NCI-H1105 (cell line): Measurements from ENCODE around the gene GAK.

Experiments
- DNase-seq: peaks from one replicate; lab custom pipeline; 2025; lab: John Stamatoyannopoulos, UW

GAK gene

GRCh38 chr4:827209-828081 lies 104.7 kb downstream of the GAK start:
- no peak for DNase-seq

DNA sequence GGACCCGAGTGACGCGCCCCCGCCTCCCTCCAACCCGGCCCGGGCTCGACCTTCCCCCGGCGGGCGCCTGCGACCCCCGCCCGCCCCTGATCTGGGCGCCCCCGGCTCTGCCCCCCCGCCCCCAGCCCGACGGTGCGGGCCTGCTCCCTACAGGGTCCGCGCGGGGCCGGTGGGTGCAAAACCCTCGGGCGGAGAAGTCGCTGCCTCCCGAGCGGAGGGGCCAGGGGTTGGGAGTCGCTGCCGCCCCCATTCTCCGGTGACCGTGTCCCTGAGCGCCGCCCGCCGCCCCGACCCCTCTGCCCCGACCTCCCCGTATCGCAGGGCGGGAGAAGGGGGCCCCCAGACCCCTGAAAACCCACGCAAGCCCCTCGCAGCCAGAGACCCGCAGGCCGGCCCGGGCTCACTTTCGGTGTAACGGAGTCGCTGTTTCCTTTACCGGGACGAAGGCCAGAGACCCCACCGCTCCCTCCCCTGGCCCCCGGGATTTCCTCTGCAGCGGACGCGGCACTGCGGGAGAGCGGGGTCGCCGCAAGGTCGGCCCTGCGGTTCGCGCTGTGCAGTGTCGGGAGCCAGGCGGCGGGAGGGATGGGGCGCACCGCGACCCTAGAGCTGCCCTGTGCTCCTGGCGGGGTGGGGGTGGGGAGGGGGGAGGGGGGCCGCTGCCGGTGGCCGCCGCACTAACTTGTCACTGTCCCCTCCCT lies 105.5 kb downstream of the GAK start:
- DNase-seq = no peak

DNA sequence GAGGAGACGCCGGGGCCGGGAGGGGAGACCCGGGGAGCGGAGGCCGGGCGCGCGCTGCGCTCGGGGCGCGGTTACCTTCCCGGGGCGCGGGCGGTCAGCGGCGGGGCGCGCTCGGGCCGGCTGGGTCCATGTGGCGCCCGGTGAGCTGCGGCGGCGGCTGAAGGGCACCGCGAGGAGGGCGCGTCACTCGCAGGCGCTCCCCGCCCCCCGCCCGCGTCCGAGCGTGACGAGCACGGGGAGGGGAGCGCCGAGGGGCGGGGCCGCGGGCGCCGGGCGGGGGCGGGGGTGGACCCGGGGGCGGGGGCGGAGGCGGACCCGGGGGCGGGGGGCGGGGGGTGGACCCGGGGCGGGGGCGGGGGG lies 106.2 kb downstream of the GAK start, which contains the start of gene CPLX1:
Gene CPLX1 (minus strand): TSS at position 159 of the 360 bp plus-strand sequence. CDS start 1,607 bp downstream, outside the sequence.
- peak; percentile 34 for DNase-seq

DNA sequence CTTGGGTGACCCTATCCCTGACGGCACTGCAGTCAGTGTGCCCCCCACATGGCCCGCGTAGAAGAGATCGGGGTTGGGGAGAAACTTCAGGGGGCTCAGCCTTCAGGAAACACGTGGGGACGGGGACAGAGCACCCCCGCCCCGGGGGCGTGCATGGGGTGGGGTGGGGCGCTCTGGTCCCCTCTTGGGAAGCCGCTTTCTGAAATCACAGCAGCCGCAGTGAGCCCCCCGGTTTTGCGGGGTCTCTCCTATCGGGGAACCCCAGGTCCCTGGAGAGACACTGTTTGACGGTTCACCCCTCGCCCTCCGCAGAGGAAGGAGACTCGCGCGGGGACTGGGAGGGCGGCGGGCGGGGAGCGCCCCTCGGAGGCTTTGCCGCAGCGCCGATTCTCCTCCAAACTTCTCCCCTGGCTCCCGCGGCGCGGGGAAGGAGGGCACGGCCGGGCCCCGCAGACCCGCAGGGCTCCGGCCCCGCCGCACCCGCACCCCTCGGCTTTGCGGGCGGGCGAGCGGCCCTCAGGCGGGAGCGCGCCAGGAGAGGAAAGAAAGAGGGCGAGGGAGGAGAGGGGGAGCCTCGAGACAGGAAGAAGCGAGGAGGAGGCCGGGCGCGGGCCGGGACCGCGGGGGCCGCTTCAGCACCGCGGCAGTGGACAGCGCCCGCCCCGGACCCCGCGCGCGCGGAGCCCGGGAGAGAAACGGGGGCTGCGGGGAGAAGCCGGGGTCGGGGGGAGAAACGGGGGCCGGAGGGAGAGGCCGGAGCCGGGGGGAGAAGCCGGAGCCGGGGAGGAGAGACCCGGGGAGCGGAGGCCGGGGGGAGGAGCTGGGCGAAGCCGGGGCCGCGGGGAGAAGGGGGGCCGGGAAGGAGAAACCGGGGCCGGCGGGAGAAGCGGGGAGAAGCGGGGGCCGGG lies 106.8 kb downstream of the GAK start:
- DNase-seq = no peak

DNA sequence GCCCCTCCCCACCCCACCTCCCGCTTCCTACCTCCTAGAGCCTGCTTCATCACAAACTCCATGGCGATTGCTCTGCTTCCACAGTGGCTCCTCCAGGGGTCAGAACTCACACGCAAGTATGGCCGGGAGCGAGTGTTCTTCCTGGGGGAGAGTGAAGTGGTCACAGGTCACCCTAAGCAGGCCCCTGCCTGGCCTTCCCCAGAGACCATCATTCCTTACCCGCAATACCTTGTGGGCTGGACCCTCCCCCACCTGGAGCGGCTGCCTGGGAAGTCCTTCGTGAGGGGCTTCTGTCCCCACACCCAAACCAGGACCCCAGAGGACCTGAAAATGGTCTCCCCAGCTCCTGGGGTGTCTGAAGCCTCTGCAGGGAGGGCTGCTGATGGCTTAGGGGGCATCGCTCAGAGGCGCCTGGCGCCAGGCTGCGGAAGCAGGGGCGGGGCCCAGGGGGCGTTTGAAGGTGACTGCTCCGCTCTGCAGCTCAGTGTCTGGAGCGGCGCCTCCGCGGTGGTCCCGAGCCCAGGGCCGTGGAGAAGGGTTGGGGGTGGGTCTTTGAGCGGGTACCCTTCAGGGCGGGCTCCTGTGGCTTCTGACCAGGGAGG lies 107.6 kb downstream of the GAK start:
- no peak for DNase-seq

DNA sequence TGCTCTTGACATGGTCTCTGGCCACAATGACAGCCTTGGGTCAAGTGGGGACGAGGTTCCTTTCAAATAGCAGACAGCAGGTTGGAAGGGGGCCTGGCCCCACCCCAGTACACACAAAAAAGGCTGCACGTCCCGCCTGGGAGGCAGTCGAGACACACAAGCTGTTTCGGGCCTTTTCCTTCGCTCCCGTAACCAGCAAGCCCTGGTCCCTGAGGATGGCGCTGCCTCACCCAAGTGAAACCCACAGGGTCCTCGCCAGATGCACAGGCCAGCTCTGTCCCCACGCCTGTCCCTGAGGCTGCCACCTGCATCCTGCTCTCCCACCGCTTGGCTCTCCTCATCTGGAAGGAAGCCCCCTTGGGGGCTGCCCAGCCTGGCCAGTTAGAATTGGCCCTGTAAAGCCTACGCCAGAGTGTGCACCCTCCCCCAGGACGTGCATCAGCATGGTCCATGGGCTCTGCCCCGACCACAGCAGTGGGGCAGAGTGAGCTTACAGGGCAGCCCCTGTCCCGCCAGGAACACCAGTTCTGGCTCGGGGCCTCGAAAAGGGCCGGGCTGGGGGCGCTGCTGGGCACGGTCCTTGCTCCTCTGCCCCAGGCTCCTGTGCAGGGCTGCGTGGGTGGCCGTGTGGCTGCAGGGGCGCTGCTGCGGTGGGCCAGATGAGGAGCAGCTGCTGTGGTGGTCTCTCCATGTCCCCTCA lies 108.2 kb downstream of the GAK start:
- no peak for DNase-seq

DNA sequence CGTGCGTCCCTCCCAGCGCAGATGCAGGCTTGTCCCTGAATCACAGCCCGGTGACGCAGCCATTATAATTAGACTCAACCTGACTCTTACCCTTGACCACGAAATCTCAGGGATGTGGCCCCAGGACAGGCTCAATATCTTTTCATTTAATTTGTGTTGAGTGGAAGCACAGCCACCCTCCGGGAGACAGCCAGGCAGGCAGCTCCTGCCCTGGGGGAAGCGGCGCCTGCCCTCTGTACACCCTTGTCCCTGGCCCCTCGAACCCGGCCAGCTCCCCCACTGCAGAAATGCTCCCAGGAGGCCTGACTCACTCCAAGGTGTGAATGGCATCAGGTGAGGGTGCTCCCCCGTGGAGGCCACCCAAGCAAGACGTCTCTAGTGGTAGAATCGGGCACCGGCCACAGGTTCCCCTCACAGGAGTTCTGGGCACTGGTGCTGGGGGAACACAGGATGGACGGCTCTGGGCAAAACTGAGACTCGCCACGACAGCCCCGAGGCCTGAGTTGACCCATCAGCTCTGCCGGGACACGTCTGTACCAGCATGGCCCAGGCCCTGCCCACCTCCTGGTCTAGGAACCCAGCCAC lies 108.8 kb downstream of the GAK start:
- no peak for DNase-seq

GRCh38 chr4:822361-823175 lies 109.5 kb downstream of the GAK start:
- no peak for DNase-seq

DNA sequence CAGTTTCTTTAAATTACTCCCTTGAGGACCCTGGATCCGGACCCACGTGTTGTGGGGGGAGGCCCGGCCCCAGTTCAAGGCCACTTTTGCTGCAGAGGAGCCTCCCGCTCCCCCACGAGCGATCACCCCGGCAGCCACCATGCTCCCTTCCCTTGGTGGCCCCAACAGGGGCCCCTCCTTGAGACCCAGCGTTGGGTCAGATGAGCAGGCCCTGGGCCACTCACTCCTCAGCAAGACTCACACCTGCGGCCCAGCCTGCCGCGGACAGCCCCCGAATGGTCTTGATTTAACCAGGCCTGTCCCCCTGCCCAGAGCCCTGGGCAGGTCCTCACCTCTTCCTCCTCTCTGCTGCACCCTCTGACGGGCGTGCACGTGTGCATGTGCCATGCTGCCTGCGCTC lies 110.5 kb downstream of the GAK start:
- DNase-seq = no peak

DNA sequence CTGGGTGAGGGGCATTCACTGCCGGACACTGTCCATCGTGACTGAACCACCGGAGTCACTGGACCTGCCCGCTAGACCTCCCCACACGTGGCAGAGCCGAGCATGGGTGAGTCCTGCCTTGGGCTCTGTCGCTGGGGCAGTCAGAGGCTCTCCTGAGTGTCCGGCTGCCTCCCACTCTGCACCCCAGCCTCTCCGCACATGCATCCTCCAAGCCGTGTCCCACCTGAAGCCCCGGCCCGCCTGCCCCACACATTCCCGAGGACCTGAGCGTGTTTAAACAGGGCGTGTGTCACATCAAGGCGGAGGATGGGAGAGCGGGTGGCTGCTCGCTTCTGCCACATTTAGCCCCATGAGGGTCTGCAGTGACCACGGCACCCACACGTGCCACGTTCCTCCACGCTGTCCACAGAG lies 110.9 kb downstream of the GAK start:
- no peak for DNase-seq

DNA sequence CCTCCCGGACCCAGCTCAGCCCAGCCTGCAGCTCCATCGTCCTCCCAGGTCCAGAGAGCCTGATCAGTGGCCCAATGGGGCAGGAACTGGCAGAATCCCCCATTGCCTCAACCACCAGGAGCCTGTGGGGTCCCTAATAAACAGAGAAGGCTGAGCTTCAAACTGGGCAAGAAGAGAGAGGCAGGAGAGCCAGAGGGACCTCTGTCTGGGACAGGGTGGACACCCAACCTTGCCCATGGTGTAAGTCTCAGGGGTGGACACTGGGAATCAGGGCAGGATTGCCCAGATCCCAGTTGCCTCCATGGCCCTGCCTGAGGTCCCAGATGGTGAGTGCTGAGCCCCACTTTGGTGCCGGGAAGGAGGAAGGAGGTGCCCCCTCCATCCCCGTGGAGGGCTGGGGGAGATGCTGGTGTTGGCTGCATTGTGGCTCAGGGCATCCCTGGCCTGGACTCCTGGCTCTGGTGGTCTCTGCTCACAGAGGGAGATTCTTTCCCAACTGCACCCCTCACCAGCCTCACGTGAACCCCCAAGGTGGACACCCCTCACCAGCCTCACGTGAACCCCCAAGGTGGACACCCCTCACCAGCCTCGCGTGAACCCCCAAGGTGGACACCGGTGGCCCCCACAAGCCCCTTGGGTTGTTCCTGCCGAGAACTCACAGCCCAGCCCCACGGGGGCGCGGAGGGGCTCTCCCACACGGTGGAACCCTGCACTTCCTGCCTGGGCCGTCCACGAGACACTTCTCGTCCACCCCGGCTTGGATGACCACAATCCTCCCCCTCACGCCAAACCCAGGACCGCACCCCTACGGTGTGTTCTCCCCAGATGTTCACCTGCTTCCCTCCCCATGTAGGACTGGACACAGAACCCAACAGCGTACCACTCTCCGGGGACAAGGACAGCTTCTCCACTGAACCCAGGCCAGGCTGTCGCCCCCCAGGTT lies 111.6 kb downstream of the GAK start:
- DNase-seq = no peak

DNA sequence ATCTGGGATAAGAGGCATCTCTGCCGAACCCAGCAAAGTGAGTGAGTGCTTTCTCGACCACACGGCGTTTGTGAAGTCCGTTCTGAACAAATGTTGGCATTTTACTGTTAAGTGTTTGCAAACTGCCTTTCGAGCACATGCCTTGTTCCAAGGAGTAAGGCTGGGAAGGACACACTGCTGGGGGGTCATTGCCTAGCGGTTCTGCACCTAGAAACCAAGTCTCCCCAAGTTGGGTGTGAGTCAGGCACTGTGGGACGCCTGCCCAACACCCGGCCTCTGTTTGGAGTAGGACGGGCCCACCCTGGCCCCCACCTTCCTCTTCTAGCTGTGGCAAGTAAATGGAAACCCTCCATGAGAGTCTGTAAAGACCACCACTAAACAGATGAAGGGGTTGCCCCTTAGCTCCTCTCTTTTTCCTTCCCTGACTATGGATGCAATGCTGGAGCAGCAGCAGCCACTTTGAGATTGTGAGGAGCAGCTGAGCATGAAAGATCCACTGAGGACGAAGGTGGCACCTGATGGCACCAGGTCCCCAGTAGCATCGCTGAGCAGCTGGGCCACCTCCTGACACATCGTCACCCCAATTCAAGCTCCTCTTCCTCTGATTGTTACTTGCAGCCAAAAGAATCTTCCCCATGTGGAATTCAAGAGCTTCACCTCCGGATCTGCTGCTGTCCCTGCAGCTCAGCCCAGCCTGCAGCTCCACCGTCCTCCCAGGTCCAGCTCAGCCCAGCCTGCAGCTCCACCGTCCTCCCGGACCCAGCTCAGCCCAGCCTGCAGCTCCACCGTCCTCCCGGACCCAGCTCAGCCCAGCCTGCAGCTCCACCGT lies 112.5 kb downstream of the GAK start:
- DNase-seq = no peak

- no peak for DNase-seq
Observed at GRCh38 chr4:818106-818921, 113.8 kb downstream of the GAK start.

GRCh38 chr4:815464-816146 lies 116.5 kb downstream of the GAK start:
- no peak for DNase-seq

DNA sequence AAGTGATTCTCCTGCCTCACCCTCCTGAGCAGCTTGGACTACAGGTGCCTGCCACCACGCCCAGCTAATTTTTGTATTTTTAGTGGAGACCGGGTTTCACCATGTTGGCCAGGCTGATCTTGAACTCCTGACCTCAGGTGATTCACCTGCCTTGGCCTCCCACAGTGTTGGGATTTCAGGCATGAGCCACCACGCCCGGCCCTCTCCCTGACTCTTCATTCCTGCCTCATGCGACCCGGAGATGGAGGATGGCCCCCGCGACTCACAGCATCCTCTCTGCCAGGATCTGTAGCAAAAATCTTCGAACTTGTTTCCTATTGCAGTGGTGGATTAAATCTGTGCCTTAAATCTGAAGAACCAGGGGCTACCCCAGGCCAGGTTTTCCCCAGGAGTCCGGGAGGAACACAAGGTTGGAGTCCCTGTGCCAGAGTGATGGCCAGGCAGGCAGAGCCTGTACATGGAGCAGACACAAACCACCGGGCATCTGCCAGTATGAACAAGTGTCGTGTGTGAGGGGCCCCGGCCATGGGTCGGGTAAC lies 117.7 kb downstream of the GAK start:
- DNase-seq = no peak

GRCh38 chr4:813900-814299 lies 118.2 kb downstream of the GAK start:
- no peak for DNase-seq
